Caki2 (cell line): ENCODE results near the gene SEMA5A. TPM values are rescaled to one million over a fixed set of nuclear protein-coding genes. Genes with fewer than 3 reads are reported as not detected.
A peak's percentile ranks its signal among the peaks of the same experiment; 100 is the strongest.

Experiments used
- DNase-seq: peaks from one replicate; pipeline ENCODE4 v3.0.0-alpha.2; 2015; ENCODE audit warnings: low read depth
- in situ Hi-C: cut with HindIII; loops from 2 replicates; pipeline ENCODE4 v1.10.0; 2016; ENCODE audit warnings: low sequenced_read_pairs, low pct_unique_long_range_greater_than_20kb, mixed read lengths
- total RNA-seq: library from RNA; depleted of rRNA; stranded (reverse); fragments of >200 nt; shearing (Covaris generic); gene quantifications from 2 replicates; pipeline ENCODE4 v1.2.3, GENCODE V29; 2014; ENCODE audit warnings: low replicate concordance

SEMA5A gene
- total RNA-seq, 1 experiment from 2014 or later = 0.57 TPM

- no peak for DNase-seq
- in situ Hi-C loops = no loop called here
Measured at GRCh38 chr5:9197881-9198260, 348.0 kb downstream of the SEMA5A start.

DNA sequence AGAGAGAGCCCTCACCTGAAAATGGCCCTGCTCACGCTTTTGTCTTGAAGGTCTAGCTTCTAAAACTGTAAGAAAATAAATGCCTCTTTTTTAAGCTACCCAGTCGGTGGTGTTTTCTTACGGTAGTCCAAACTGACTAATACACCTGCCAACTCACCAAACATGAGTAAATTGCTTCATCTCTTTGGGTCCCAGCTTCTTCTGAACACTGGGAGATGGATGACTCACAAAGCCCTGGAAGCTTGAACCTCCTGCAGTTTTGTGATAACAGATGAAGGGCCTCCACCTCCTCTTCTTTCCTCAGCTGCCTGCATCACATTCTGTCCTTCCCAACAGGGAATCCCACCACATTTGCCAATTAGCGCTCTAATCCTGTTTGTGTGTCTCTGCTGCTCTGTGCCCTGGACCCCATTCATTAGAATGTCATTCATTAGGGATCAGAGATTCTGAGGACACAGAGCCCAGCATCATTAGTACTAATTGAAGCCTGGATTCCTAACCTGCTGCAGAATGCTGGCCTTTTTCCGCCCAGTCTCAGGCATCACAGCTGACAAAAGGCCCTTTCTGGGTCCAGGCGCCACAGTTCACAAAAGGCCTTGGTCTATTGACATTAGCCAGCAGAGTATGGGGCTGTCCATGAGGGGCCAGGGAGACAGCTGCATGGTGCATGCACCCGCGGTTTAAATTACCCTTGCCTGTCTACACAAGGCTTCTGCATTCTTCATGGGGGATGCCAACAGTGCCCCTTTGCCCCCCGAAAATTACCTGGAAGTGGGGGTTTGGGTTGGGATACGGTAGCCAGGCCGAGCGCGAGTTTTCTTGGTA, 349.3 kb downstream of the SEMA5A start:
- DNase-seq = no peak
- in situ Hi-C loops = no loop called here

- in situ Hi-C loops = no loop called here
- DNase-seq = no peak
Measured at GRCh38 chr5:9194509-9194908, 351.4 kb downstream of the SEMA5A start.

GRCh38 chr5:9192266-9192665, 353.6 kb downstream of the SEMA5A start:
- DNase-seq = no peak

DNA sequence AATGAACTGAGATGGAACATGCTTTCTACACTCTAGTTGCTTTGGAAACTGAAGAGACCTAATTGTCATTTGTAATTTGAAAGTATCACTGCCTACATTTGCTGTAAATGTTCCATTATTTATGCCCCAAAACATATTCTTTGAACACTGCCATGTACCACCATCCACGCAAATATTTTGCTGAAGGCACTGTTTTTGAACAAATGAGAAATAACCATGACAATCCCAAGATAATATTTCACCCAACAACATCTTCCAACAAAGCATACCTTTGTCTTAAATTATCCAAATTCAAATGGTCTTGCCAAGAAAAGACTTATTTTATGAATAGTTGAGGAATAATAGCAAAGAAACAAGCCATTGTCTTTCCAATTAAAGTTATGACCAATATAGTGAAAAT, 356.2 kb downstream of the SEMA5A start:
- DNase-seq = no peak
- in situ Hi-C loops = no loop called here

More at GRCh38 chr5:9192266-9192665, 353.6 kb downstream of the SEMA5A start:
- in situ Hi-C loops = no loop called here

DNA sequence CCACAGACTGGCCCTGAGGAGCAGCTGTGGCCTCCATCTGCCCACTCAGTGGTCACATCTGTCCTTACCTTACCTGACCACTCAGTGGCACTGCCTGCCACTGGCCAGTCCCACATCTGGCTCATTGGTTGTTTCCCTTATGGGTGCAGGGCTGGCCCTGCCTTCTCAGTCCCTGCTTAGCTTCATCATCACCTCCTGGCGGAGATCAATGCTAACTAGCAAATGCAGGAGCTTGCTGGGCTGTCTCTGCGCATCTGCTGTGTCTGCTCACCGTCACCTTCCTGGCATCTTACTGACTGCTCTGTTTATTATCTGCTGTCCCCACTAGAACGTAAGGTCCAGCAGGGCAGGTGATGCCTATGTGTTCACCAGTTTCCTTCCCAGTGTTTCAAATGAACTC, 356.9 kb downstream of the SEMA5A start:
- in situ Hi-C loops = no loop called here
- no peak for DNase-seq

DNA sequence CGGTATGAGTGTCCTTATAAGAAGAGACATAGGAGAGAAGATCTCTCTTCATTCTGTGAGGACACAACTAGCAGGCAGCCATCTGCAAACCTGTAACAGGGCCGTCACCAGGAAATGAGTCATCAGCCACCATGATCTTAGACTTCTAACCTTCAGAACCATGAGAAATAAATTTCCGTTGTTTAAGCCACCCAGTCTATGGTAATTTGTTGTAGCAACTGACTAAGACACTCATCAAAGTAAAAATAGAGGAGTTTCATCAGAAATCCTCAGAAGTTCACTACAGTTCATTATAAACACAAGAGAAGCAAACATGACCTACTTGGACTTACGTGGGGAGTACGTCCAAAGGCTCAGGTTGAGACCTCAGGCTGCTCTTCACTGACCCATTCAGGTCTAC, 357.7 kb downstream of the SEMA5A start:
- in situ Hi-C loops = no loop called here
- DNase-seq = peak; percentile 19

DNA sequence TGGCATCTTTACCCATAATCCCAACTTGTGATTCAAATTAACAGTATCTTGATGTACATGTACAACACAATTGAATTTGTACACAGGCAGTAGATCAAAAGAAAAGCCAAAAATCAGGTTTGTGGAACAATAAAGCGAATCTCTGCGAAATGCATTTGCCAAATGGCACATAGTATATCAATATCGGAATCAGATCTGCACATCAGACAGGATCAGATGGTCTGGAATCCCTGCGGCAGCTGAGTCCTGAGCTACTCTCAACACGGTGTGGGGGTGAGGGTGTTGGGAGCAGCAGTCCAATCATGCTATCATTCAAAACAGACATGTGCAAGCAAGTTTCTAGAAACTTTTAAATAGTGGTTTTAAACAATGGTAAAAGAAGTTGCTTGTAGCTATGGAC, 358.3 kb downstream of the SEMA5A start:
- no peak for DNase-seq
- in situ Hi-C loops = no loop called here

DNA sequence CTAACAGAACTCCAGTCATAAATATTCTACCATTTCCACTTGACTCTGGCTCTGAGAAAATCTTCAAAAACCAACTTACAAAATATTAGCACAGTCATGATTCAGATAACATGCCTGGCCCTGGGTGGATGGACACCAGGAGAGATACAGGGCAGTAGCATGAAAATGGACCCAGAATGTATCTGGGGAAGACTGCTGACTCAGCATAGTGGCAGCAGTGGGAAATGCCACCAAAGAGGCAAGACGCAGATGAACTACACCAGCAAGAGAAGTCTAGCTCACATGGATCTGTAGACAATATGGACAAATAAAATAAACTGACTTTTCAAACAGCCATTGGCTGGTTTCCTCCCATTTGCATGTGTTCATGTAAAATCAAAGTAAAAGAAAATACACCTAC, 359.8 kb downstream of the SEMA5A start:
- DNase-seq = no peak
- in situ Hi-C loops = no loop called here

- in situ Hi-C loops = no loop called here
- no peak for DNase-seq
Measured at GRCh38 chr5:9183992-9184391, 361.9 kb downstream of the SEMA5A start.

GRCh38 chr5:9182899-9183695, 362.8 kb downstream of the SEMA5A start:
- in situ Hi-C loops = no loop called here
- no peak for DNase-seq

DNA sequence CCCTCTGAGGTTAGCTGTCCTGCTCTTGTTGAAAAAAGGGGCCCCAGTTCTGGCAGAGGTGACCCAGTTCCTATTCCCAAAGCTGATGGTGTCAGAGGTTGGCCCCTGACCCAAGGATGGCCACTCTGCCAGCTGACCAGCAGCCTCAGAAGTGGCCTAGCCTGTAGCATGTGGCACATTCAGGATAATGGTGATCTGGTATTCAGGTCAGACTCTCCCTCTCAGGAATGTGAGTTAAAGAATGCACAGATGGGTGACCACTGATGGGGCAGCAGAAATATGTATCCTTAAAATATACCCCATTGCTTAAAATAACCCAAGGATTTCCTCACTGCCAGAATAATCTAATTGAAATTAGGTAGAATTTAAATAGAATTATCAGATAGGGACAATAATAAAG, 369.2 kb downstream of the SEMA5A start:
- no peak for DNase-seq
- in situ Hi-C loops = no loop called here

DNA sequence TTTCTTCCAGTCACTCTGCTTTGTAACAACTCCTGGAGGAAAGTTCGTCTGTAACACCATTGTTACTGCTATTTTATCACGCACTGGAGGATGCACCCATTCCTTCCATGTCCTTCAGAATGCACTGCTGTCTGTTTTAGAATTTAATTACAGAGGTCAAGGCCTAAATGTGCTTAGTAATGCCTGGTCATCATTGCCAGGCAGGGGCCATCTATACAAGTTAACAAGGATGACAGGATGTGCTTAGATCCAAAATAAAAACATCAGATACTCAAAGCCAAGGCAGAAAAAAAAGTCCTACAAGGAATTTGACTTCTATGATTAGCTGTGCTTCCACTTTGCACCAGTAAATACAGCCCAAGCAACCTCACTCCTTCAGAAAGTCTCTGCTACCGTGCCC, 371.4 kb downstream of the SEMA5A start:
- in situ Hi-C loops = no loop called here

DNA sequence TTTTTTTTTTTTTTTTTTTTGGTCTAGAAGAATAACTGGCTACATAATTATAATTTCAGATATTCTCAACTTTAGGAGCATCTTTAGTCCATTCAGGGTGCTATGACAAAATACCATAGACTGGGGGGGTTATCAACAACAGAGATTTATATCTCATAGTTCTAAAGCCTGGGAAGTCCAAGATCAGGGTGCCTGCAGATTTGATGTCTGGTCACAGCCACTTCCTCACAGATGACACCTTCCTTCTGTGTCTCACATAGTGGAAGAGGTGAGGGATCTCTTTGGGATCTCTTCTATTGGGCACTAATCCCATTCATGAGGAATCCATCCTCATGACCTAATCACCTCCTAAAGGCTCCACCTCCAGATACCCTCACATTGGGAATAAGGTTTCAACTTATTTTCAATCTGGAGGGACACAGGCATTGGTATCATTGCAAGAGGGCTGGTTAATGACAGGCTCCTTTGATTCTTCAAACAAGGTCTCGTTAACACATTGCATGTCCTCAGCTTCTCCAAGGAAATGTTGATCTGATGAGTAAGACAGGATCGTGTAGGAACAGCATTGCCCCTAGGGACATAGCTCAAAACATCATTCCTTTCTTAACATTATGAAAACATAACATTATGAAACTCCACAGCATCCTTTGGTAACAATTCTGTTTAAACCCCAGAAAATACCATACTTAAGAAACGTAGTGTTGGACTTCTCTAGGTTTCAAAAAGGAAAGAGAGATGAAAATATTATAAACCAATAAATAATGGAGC, 372.4 kb downstream of the SEMA5A start:
- in situ Hi-C loops = no loop called here
- no peak for DNase-seq

More for the DNA sequence above, 371.4 kb downstream of the SEMA5A start:
- no peak for DNase-seq

DNA sequence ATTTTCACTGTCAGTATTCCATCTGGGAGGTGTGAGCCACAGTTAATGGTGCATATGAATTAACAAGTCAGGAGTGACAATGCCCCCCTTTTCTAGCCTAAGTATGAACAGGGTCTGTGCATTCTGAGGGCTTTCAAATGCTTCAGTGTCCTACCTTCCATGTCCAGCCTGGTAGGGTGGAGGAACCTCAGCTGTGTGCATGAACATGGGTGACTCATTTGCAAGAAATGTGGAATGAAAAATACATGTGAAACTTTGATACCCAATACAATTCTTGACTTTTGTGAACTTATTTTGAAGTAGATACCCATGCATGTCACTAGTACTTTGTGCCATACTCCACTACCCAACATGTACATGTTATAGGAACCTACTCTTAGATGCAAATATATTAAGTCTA, 375.8 kb downstream of the SEMA5A start:
- DNase-seq = no peak
- in situ Hi-C loops = no loop called here

GRCh38 chr5:9169557-9169902, 376.3 kb downstream of the SEMA5A start:
- in situ Hi-C loops = no loop called here
- no peak for DNase-seq

- no peak for DNase-seq
- in situ Hi-C loops = no loop called here
Measured at GRCh38 chr5:9168791-9169556, 376.9 kb downstream of the SEMA5A start.
